ENCODE measurements around the gene MYO18B.

MYO18B gene

DNA sequence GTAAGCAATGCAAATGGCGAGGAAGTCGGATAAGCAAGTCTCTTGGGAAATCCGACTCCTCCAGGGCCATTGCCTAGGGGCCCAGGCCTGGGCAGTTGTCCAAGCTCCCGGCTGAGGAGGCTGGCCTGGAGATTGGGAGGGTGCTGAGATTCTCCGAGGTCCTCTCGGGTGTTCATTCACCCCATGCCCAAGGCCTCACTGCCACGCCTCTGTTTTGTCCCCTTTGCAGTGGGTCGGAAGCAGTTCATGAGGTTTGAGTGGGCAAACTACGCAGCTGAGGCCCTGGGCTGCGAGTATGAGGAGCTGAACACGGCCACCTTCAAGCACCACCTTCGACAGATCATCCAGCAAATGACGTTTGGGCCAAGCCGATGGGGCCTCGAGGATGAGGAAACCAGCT lies 81.3 kb downstream of the MYO18B start:
- DNase-seq (ENCODE audit: low read depth): no peak

DNA sequence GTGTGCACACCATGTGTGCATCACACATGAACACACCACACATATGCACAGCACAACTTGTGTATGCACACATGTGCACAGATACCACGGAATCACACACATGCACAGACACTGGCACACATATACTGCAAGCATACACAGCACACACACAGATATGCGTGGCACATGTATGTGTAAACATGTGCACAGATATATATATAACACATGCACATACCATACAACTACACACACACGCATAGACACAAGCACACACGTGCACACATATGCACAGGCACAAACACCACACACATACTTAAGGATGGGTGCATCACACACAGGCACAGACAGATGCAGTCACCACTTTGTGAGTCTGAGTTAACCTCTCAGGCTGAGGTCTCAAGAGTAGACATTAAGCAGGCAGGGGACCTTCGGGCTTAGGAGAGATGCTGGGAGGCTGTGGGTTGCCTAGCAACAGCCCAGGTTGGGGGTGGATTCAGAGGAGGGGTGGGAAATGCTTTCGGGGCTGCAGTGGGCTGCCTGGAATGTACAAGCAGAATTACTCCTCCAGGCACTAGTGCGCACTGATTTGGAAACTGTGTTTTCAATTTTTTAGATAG lies 82.9 kb downstream of the MYO18B start:
- DNase-seq (ENCODE audit: low read depth): no peak

DNA sequence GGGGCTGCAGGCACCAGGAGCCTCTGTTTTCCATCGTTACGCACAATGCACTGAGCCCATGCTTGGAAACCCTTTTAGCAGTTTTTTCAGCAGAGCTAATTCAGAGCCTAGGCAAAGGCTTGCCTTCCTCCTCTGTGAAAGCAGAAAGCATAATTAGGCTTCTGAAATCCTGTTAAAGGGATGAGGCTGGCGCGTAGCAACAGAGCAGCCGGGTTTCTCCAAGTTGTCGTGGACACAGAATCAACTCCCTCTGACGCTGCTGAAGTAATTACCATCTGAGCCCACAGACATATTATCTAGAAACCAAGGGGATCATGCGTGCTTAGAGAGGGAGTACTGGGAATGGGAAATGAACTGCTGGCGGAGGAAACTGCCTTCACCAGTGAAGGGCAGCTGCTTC lies 85.4 kb downstream of the MYO18B start:
- DNase-seq (ENCODE audit: low read depth): no peak

DNA sequence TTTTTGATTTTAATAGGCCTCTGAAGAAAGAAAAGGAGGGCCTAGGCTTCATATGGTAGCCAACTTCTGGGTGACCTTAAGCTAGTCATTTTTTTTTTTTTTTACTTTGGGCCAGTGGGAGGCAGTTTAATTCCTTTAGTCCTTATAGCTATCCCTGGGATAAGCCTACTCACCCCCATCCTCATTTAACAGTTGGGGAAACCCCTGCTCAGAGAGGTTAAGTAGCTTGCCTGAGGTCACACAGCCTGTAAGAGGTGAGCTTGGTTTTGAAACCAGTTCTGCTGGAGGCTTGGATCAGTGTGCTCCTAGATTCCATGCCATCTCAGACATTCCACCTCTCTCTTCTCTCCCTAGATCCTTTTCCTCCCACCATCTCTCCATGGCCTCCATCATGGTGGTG lies 86.4 kb downstream of the MYO18B start:
- DNase-seq (ENCODE audit: low read depth): no peak

DNA sequence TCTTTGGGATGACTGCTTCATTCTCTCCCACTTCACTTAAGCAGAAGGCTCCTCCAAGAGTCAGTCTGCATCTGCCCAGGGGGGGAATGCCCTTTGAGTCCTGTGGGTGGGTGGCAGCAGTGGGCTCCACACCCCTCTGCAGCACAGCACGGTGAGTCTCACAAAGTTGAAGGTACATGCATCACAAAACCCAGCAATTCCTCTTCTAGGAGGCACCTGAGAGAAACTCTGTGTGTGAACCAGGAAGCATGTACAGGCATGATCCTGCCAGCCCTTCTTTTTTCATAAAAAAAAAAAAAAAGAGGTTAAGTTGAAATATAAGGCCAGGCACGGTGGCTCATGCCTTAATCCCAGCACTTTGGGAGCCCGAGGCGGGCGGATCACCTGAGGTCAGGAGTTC lies 87.2 kb downstream of the MYO18B start:
- DNase-seq (ENCODE audit: low read depth): no peak

DNA sequence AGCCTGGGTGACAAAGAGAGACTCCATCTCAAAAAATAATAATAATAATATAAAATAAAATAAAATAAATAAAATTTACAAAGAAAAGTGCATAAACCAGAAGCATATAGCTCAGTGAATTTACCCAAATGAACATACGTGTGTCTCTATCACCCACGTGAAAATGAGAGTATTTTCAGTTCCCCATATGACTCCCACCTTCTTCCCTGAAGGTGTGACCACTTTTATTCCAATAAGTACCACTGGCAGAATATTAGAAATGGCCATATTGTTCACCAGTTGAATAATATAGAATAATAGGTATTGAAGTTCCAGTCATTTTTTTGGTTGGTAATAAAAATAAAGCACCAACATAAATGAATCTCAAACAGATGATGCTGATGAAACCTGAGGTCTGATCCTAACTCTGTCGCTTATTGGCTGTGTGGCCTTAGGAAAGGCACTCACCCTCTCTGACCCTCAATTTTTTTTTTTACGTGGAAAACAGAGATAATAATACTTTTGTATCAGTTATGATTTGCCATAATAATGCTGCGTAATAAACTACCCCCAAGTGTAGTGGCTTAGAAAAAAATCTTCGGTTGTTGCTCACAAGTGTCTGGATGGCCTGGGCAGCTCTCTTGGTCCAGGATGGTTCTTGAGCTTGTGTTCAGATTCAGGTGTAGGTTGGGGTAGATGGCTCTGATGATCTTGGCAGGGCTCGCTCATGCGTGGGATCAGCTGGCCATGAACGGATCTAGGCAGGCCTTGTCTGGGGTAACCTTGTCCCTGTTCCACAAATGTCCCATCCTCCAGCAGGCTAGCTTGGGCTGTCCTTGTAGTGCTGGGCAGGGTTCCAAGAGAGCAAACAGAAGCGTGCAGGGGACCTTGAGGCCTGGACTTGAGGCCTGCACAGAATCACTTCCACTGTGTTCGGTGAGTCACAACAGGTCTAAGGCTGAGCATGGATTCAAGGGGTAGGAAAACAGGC lies 88.1 kb downstream of the MYO18B start:
- DNase-seq (ENCODE audit: low read depth): no peak

DNA sequence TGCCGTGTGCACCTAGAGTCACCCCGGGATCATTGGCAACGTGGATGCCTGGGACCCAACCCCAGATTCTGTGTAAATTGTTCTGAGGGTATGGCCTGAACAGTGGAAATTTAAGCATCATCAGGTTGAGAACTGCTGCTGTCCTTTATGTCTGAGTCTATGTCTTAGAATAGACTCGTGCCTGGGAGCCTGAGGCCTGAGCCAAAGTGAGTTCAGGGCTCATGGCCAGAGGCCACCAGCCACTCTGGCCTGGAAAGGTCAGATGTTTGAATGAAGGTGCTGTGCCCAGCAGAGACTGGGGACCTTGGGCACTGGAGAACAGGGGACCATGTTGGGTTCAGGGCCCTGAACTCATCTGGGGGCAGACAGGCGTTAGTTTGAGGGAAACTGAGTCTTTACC lies 91.1 kb downstream of the MYO18B start:
- DNase-seq (ENCODE audit: low read depth): no peak

DNA sequence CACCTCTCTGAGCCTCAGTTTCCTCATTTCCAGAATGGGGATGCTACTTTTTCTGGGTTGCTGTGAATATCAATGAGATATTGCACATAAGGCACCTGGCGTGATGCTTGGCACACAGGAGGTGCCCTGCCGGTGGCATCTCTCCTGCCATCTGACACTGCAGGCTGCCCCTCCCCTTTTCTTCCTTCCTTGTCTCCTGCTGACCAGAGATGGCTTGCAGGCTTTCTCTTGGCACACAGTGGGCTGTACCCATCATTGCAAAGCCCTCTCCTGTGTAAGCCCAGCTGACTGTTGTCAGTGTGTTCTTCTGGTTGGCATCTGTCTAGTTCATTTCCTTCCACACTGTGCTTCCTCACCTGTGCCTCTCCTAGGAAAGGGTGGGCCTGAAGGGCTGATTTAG lies 91.7 kb downstream of the MYO18B start:
- no peak for DNase-seq (ENCODE audit: low read depth)

DNA sequence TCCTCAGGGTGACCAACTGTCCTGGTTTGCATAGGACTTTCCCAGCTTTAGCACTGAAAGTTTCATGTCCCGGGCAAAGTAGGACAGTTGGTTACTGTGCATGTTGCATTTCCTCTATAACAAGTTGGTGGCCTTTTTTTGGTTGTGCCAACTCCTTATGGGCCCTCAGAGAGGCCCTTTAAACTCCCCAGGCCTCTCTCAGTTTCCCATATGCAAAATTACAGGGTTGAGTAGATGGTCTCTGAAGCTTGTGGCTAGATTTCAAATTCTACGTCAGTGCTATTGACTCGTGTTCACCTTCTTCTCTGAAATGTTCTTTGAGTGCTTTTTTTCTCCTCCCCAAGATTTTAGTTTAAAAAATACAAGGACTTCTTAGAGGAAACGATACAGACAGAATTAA lies 92.5 kb downstream of the MYO18B start:
- no peak for DNase-seq (ENCODE audit: low read depth)

DNA sequence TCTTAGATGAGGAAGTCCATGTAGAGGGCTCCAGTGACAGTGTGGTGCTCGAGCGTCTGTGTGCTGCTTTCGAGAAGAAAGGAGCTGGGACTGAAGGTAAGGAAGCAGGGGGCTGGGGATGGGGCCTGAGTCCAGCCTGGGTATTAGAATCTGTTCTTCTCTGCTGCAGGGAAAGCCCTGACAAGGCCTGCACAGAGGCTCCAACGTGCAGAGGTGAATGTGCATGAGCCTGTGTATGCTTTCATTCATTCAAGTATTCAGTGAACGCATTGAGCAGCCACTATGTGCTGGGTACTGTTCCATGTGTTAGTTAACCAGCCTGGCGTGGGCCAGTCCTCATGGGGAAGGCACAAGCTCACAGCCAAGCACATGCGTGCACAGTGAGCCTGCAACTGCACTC lies 93.4 kb downstream of the MYO18B start:
- DNase-seq (ENCODE audit: low read depth): no peak

DNA sequence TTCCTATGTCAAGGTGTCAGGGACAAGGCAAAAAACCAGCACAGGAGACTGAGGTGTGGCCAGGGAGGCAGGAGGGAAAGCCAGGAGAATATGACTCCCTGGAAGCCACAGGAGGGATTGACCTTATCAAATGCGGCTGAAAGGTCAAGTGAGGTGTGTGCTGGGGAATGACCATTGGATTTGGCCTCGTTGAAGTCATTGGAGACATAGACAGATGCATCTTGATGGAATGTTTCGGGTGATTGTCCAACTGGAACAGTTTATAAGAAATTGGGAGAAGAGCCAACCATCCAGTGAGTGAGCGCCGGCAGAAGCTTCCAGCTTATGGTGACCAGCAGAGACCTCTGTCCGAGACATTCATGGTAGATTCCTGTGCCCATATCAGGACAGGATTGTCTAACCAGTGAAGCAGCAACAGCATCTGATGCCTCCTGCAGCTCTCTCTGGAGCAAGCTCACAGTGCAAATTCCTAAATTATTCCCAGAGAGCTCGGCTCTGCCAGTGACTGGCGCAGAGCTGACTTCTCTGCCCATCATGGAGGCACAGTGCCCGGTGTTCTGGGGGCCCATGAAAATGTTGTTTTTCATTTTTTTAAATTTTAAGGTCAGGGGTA lies 95.4 kb downstream of the MYO18B start:
- DNase-seq (ENCODE audit: low read depth): no peak

DNA sequence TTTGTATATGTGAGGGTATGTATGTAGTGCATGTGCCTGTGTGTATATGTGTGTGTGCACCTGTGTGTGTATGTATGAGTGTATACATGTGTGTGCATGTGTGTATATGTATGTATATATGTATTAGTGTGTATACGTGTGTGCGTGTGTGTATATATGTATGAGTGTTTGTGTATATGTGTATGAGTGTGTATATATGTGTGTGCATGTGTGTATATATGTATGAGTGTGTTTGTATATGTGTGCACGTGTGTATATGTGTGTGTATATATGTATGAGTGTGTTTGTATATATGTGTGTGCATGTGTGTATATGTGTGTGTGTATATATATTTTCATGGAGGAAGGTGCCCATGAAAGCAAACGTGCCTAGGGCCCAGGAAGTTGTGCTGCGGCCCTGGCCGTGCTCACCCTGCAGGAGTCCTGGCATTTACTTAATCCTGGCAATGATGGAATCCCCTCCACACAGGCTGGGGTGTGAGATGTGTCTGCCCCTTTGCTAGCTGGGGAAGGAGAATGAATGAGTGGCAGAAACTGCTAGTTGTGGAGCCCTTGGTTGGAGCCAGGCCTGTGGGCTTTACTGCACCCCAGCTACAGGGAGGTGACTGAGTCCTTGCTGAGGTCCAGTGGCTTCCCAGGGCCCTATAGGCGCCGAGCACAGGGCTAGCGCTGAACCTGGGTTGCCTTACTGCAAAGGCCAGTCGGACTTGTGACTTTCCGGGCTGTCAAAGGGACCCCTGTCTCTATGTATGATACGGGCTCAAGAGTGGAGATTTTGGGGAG lies 97.2 kb downstream of the MYO18B start:
- no peak for DNase-seq (ENCODE audit: low read depth)

DNA sequence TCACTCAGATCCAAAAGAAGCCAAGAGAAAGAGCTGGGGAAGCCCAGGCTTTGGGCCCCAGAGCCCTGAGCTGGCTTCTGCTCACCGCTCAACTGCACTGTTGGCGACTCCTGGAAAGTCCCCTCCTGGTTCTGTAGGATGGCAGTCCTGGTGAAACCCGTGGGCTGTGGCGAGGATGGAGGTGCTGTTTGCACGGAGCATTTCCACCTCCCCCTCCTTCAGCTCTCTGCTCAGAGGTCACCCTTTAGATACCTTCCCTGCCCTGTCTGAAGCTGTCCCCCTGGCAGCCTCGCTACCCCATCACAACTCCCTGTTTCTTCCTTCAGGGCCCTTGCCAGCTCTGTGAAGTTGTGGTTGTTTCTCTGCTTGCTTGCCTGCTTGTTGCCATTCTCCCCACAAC lies 97.8 kb downstream of the MYO18B start:
- DNase-seq (ENCODE audit: low read depth): no peak

DNA sequence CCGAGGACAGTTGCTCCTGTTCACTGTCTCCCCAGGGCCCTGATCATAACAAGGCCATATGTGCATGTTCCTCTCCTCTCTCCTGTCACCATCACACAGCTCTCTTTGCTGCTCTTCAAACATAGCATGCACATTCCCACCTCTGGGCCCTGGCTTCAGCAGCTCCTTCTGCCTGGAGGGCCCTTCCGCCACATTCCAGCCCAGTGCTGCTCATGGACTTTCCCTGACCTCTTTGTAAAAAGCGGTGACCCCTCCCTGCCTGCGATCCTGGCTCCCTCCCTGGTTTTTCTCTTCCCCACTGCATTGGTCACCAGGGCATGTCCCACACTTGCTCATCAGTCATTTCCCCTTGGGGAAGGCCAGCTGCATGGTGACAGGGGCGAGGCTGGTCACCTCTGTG lies 98.2 kb downstream of the MYO18B start:
- no peak for DNase-seq (ENCODE audit: low read depth)

DNA sequence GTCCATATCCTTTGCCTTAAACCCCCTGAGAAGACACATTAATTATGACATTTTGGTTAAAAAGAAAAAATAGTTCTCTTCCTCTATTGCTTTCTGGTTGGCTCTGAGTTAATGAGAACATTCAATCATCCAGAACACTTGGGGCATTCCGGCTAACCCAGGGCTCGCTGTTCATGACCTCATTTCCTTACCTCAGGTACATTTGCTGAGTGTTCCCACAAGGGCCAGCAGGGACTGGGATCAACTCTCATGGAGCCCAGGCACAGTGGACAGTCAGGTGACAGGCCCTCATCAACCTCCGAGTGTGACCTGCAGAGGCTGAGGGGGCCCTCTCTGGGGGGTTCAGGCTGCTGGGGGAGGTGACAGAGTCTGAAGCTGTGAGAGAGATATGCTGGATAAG lies 98.9 kb downstream of the MYO18B start:
- no peak for DNase-seq (ENCODE audit: low read depth)

DNA sequence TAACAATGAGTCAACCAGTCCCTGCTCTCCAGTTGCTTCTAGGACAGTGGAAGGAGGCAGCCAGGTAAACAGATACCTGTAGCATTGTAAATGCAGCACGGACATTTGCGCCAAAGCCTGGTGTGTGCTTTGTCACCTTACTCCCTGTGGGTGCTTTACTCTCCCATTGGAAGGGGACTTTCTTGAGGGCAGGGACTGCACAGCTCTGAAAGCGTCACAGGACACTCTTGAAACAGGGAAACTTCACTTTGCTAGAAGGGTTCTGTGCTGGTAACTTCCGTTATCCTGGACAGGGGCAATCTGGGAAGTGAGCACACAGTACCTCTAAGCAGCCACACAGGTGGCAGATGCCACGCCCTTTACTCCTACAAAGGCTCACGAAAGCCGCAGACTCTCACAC lies 99.8 kb downstream of the MYO18B start:
- no peak for DNase-seq (ENCODE audit: low read depth)

DNA sequence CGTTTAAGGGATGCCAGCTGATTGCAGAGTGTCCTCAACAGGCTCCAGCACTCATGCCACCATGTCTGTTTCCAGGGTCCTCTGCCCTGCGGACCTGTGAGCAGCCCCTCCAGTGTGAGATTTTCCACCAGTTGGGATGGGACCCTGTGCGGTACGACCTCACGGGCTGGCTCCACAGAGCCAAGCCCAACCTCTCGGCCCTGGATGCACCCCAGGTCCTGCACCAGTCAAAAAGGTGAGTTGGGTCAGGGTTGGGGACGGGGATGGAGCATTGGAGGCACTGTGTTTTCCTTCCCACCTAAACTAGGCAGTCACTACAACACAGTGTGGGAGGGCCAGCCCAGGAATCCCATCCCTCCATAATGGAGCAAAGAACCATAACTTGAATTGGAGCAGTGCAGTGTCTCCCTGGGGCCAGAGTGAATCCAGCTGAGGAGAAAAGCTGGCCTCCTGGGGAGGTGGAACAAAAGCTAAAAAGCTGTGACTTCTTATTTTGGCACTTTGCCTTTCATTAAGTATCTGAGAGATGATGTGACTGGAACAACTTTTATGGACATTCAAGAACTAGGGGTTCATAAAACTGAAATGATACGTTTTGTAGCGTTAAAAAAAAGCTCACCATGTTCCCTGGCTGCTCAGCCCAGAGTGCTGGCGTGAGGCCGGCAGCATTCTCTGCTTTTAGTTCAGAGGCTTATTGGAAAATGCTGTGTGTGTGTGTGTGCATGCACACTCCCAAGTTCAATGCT lies 101.8 kb downstream of the MYO18B start:
- no peak for DNase-seq (ENCODE audit: low read depth)

DNA sequence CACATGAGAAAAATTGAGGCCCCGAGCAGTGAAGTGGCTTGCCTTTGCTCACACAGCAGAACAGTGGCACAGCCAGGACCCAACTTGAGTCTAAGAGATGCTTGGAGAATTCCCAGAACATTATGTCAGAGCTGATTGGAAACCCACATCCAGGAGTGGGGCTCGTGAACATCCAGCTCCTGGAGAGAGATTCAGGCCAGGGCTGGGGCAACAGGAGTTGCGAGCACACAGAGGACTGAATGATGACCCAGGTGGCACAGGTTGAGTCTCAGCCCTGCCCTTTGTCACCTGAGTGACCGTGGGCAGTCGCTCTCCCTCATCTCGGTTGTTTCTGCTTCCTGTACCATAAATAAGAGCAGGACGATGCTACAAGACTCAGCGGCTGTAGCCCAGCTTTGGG lies 102.6 kb downstream of the MYO18B start:
- no peak for DNase-seq (ENCODE audit: low read depth)

DNA sequence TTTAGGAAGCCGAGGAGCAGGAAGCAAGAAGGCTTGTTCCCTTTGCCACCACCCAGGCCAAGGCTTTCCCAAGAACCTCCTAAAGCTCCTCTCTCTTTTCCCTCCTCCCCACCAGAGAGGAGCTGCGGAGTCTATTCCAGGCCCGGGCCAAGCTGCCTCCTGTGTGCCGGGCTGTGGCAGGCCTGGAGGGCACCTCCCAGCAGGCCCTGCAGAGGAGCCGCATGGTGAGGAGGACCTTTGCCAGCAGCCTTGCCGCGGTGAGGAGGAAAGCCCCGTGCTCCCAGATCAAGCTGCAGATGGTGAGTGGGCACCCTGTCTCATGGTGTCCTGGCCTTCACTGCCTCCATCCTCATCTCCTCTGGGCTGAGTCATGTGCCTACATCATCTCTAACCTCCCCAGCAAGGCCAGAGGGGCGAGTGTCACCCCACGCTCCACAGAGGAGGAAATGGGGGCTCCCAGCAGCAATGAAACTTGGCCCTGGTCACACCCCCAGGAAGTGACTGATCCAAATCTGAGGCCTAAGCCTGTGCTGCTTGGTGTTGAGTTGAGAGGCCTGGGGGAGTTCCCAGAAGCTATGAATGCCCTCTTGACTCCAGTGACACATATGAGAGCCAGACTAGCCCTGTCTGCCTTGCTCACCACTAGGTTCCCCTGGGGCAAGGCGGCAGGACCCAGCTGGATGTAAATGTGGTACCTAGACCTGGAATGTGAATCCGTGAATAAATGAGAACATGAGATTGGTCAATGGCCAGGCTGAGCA lies 104.2 kb downstream of the MYO18B start:
- no peak for DNase-seq (ENCODE audit: low read depth)

DNA sequence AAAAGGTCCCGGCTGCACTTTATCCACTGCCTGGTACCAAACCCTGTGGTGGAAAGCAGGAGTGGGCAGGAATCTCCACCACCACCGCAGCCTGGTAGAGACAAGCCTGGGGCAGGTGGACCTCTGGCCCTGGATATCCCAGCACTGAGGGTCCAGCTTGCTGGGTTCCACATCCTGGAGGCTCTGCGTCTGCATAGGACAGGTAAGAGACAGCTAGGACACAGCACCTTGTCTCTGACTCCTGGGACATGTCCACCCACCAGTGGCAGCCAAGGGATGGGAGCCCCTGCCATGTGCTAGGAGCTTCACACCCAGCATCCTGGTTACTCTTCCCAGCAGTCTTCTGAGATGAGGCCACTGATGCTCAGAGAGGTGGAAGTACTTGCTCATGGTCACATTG lies 105.5 kb downstream of the MYO18B start:
- DNase-seq (ENCODE audit: low read depth): no peak

DNA sequence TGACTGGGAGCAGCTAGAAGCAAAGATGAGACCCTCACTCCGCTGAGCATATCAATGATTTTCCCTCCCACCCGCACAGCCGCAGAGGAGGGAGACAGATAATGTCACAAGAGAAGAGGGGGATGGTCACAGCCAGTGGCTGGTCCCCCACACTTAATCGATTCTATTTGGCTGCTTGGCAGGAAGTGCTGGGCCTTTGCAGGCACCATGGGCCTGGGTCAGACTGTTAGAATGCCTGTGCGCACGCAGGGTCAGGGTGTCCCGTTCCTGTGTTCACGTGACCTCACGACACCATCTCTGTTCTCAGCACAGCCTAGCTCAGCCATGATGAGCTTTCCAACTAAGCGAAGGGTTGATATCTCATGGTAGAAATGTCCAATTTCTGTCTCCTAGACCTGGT lies 107.0 kb downstream of the MYO18B start:
- DNase-seq (ENCODE audit: low read depth): no peak
